ENCODE results near the gene FDX2.

- TF ChIP-seq CTCF (IDR thresholded peaks at IDR 0.05) (no peak), POLR2AphosphoS5 (IDR thresholded peaks at IDR 0.05) (no peak), EP300 (IDR thresholded peaks at IDR 0.05) (no peak)
These were observed 622 bp upstream of the FDX2 start for GRCh38 chr19:10316229-10317044.
